VCaP (cell line): Measurements from ENCODE around the gene GPR157.

Experiments
- H3K27ac ChIP-seq: fragments of 450-650 bp; 2 replicates; pipeline ENCODE4 v1.5.1; 2017
- TF ChIP-seq, protein P1 (sequence below): fragments of 450-650 bp; conservative IDR thresholded peaks from 2 replicates; pipeline ENCODE4 v1.5.1; 2017; ENCODE audit warnings: mild to moderate bottlenecking, moderate library complexity

The GPR157 gene

DNA sequence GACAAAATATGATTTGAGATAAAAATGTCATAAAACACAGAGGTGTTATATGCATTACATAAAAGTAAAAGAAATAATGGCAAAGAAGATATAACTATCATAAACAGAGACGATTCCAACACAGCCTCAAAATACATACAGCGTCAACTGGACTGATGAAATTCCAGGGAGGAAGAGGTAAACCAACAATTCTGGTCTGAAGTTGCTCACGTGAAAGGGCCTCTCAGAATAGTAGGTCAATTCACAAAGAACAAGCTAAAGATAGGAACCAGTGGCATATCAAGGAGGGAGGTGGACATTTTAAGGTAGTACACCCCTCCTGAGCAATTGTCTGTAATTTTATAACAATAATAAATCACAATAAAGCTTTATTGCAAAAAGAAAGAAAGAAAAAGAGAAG is 78.1 kb downstream of the GPR157 start:
- H3K27ac ChIP-seq: no peak overlapping the region; the same call in 1 of the 2 replicates
- TF ChIP-seq, protein P1, sequence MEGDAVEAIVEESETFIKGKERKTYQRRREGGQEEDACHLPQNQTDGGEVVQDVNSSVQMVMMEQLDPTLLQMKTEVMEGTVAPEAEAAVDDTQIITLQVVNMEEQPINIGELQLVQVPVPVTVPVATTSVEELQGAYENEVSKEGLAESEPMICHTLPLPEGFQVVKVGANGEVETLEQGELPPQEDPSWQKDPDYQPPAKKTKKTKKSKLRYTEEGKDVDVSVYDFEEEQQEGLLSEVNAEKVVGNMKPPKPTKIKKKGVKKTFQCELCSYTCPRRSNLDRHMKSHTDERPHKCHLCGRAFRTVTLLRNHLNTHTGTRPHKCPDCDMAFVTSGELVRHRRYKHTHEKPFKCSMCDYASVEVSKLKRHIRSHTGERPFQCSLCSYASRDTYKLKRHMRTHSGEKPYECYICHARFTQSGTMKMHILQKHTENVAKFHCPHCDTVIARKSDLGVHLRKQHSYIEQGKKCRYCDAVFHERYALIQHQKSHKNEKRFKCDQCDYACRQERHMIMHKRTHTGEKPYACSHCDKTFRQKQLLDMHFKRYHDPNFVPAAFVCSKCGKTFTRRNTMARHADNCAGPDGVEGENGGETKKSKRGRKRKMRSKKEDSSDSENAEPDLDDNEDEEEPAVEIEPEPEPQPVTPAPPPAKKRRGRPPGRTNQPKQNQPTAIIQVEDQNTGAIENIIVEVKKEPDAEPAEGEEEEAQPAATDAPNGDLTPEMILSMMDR: no peak
